Nucleus accumbens (tissue), 56 donors: Measurements from ENCODE around the gene GASK1A.

Experiments
- DNase-seq, 56 donors: peaks; one replicate each; lab custom pipeline; 2025; lab: John Stamatoyannopoulos, UW

The GASK1A gene

GRCh38 chr3:43105596-43106292, 126.6 kb downstream of the GASK1A start, which contains the start of gene POMGNT2:
Gene POMGNT2 (minus strand): TSS chr3:43106079. CDS start chr3:43081431, 24,648 bp downstream.
- DNase-seq, result peak; percentile 23 to 93 (median 80)

- no peak for DNase-seq
Observed at GRCh38 chr3:43106293-43106628, 127.2 kb downstream of the GASK1A start.
